ENCODE data around the gene RAX.
"Not testable (repeated sequence)": the region's sequence is repeated elsewhere in the genome, so short reads cannot be mapped to it uniquely, and the experiment has no call there.

DNA sequence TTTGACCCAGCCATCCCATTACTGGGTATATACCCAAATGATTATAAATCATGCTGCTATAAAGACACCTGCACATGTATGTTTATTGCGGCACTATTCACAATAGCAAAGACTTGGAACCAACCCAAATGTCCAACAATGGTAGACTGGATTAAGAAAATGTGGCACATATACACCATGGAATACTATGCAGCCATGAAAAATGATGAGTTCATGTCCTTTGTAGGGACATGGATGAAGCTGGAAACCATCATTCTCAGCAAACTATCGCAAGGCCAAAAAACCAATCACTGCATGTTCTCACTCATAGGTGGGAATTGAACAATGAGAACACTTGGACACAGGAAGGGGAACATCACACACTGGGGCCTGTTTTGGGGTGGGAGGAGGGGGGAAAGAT lies 11.0 kb downstream of the RAX start:
- not testable (repeated sequence) for TF ChIP-seq EZH2 (IDR thresholded peaks at IDR 0.05; ENCODE audit: borderline replicate concordance, low read depth, low read length, poor library complexity, severe bottlenecking)
- TF ChIP-seq, protein P1, sequence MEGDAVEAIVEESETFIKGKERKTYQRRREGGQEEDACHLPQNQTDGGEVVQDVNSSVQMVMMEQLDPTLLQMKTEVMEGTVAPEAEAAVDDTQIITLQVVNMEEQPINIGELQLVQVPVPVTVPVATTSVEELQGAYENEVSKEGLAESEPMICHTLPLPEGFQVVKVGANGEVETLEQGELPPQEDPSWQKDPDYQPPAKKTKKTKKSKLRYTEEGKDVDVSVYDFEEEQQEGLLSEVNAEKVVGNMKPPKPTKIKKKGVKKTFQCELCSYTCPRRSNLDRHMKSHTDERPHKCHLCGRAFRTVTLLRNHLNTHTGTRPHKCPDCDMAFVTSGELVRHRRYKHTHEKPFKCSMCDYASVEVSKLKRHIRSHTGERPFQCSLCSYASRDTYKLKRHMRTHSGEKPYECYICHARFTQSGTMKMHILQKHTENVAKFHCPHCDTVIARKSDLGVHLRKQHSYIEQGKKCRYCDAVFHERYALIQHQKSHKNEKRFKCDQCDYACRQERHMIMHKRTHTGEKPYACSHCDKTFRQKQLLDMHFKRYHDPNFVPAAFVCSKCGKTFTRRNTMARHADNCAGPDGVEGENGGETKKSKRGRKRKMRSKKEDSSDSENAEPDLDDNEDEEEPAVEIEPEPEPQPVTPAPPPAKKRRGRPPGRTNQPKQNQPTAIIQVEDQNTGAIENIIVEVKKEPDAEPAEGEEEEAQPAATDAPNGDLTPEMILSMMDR (conservative IDR thresholded peaks at IDR 0.05; ENCODE audit: low read depth, low read length) = not testable (repeated sequence)

Data from A673 (cell line).